GM10248 (cell line): Measurements from ENCODE around the gene EPS15.
"Not testable (repeated sequence)": the region's sequence is repeated elsewhere in the genome, so short reads cannot be mapped to it uniquely, and the experiment has no call there.

Experiments used
- CTCF ChIA-PET: fragments of 300-600 bp; sonication (Branson Sonifier 250); formaldehyde crosslinking; extraction: SDS; loops from one replicate; lab custom pipeline; 2021; ENCODE audit warnings: antibody characterized with exemption; lab: Yijun Ruan, JAX
- POLR2A ChIA-PET: fragments of 350-650 bp; sonication (Branson Sonifier 250); formaldehyde crosslinking; extraction: SDS; loops from one replicate; lab custom pipeline; 2020; ENCODE audit warnings: antibody characterized with exemption; lab: Yijun Ruan, JAX
- DNase-seq: peaks from one replicate; pipeline ENCODE4 v3.0.0; 2012; ENCODE audit errors: extremely low spot score
- CTCF ChIP-seq: IDR thresholded peaks from 2 replicates; pipeline ENCODE4 v1.5.1; 2012; ENCODE audit warnings: mild to moderate bottlenecking, low read depth; ENCODE audit errors: extremely low read depth, missing control alignments, control extremely low read depth

The EPS15 gene

GRCh38 chr1:51484591-51484990 is 34.5 kb downstream of the EPS15 start:
- ChIA-PET POLR2A (no interaction called here), CTCF (interaction anchor here (0.7 to 2.0 kb wide), 8 partner anchors 8 to 285 kb away, joined by 3 to 7 read pairs (median 3); no protein-coding TSS in a partner anchor)
- no peak for TF ChIP-seq CTCF
- no peak for DNase-seq

DNA sequence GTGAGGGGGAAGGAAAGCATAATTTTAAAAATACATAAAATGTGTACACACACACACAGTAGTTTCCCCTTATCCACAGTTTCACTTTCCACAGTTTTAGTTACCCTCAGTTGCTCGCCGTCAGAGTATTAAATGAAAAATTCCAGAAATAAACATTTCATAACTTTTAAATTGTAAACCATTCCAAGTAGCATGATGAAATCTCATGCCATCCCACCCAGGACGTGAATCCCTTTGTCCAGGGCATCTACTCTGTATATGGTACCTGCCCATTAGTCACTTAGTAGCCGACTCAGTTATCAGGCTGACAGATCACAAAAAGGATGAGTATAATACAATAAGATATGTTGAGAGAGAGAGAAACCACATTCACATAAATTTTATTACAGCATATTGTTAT is 36.2 kb downstream of the EPS15 start:
- DNase-seq, result no peak
- TF ChIP-seq CTCF, result no peak
- ChIA-PET POLR2A (no interaction called here), CTCF (no interaction called here)

DNA sequence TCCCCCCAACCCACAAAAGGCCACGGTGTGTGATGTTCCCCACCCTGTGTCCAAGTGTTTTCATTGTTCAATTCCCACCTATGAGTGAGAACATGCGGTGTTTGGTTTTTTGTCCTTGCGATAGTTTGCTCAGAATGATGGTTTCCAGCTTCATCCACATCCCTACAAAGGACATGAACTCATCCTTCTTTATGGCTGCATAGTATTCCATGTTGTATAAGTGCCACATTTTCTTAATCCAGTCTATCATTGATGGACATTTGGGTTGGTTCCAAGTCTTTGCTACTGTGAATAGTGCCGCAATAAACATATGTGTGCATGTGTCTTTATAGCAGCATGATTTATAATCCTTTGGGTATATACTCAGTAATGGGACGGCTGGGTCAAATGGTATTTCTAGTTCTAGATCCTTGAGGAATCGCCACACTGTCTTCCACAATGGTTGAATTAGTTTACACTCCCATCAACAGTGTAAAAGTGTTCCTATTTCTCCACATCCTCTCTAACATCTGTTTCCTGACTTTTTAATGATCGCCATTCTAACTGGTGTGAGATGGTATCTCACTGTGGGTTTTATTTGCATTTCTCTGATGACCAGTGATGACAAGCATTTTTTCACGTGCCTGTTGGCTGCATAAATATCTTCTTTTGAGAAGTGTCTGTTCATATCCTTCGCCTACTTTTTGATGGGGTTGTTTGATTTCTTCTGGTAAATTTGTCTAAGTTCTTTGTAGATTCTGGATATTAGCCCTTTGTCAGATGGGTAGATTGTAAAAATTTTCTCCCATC is 44.0 kb downstream of the EPS15 start:
- CTCF ChIA-PET, result interaction anchor here (1.0 kb wide), 1 partner anchor 10 kb away, joined by 3 read pairs; no protein-coding TSS in a partner anchor
- POLR2A ChIA-PET, DNase-seq: not testable (repeated sequence)

- no peak for TF ChIP-seq CTCF
- no peak for DNase-seq
- ChIA-PET CTCF (no interaction called here), POLR2A (no interaction called here)
These were observed 45.5 kb downstream of the EPS15 start for GRCh38 chr1:51473331-51474115.

- POLR2A ChIA-PET, result no interaction called here
- DNase-seq, result no peak
- TF ChIP-seq CTCF, result no peak
- CTCF ChIA-PET, result no interaction called here
These were observed 46.7 kb downstream of the EPS15 start for GRCh38 chr1:51472359-51472758.

- no peak for DNase-seq
- POLR2A ChIA-PET, result no interaction called here
- TF ChIP-seq CTCF, result no peak
- CTCF ChIA-PET, result interaction anchor here (1.0 kb wide), 1 partner anchor 108 kb away, joined by 3 read pairs; no protein-coding TSS in a partner anchor
These were observed 49.5 kb downstream of the EPS15 start for GRCh38 chr1:51469518-51469917.

DNA sequence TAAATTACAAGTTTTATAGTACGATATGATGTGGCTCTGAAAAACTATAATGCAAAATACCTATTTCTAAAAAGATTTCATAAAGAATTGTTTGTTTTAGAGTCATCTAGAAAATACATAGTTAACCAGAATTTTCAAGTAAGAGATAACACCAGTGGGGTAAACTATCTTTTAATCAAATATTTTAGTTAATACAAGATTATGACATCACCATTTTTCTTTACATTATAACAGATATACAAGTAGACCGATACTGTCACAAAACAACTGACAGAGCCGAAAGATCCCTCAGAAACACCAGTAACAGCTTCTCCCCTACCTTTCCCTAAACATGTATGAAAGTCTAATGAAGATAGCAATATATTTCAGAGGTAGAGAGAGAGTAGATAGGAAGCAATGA is 54.2 kb downstream of the EPS15 start:
- no peak for TF ChIP-seq CTCF
- POLR2A ChIA-PET, result no interaction called here
- CTCF ChIA-PET, result interaction anchor here (2.0 kb wide), 1 partner anchor 69 kb away, joined by 4 read pairs; no protein-coding TSS in a partner anchor
- DNase-seq, result no peak
